B cell (primary cell): ENCODE measurements around the gene DNAJC21.

Source experiments
- CTCF ChIP-seq: fragments of 200-600 bp; IDR thresholded peaks from one replicate; pipeline ENCODE4 v1.8.0; 2022; ENCODE audit warnings: antibody characterized with exemption, mild to moderate bottlenecking
- EZH2 ChIP-seq: IDR thresholded peaks from 2 replicates; pipeline ENCODE4 v1.6.1; 2012; ENCODE audit warnings: borderline replicate concordance, low read depth, mild to moderate bottlenecking, moderate library complexity, low read length; ENCODE audit not compliant: insufficient read depth, poor library complexity, severe bottlenecking

- TF ChIP-seq CTCF (no peak), EZH2 (no peak)
These were observed 12.6 kb downstream of the DNAJC21 start for GRCh38 chr5:34941936-34942335.
